Stimulated activated CD8-positive, alpha-beta memory T cell treated with anti-CD3 and anti-CD28 coated beads, Interleukin-7, amount 100 ng/mL, for 48 hours (primary cell): ENCODE results near the gene GALNT9.
"Not testable (repeated sequence)": the region's sequence is repeated elsewhere in the genome, so short reads cannot be mapped to it uniquely, and the experiment has no call there.

Source experiments
- DNase-seq, 2 donors: peaks; one replicate each; pipeline ENCODE4 v3.0.0-alpha.2; 2020; ENCODE audit warnings: low read depth in 1 of 2; ENCODE audit errors: extremely low read depth in 1 of 2

The GALNT9 gene

GRCh38 chr12:132267873-132268272, 61.5 kb downstream of the GALNT9 start:
- no peak for DNase-seq

- no peak for DNase-seq
Observed at GRCh38 chr12:132266802-132267201, 62.6 kb downstream of the GALNT9 start.

DNA sequence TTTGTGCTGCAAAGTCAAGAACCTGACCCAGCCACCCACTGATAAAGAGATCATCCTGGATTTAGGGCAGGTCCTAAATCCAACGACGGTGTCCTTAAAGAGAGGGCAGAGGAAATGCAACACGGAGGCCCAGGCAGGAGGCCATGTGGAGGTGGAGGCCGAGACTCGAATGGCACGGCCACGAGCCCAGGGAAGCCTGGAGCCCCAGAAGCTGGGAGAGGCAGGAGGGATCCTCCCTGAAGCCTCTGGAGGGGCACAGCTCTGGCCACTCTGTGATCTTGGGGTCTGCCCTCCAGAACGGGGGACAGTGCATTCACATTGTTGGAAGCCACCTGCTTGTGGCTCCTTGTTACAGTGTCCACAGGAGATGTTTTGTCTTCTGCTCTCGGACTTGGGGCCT, 63.0 kb downstream of the GALNT9 start:
- no peak for DNase-seq

DNA sequence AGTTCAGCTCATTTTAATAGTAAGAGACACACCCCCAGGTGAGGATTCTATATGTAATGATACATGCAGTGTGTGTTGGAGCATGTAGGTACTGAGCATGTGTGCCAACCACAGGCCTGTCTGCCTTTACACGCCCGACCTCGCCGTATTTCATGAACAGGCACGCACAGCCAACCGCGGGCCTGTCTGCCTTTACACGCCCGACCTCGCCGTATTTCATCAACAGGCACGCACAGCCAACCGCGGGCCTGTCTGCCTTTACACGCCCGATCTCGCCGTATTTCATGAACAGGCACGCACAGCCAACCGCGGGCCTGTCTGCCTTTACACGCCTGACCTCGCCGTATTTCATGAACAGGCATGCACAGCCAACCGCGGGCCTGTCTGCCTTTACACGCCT, 63.6 kb downstream of the GALNT9 start:
- not testable (repeated sequence) for DNase-seq

- no peak for DNase-seq
Observed at GRCh38 chr12:132265056-132265800, 64.2 kb downstream of the GALNT9 start.

DNA sequence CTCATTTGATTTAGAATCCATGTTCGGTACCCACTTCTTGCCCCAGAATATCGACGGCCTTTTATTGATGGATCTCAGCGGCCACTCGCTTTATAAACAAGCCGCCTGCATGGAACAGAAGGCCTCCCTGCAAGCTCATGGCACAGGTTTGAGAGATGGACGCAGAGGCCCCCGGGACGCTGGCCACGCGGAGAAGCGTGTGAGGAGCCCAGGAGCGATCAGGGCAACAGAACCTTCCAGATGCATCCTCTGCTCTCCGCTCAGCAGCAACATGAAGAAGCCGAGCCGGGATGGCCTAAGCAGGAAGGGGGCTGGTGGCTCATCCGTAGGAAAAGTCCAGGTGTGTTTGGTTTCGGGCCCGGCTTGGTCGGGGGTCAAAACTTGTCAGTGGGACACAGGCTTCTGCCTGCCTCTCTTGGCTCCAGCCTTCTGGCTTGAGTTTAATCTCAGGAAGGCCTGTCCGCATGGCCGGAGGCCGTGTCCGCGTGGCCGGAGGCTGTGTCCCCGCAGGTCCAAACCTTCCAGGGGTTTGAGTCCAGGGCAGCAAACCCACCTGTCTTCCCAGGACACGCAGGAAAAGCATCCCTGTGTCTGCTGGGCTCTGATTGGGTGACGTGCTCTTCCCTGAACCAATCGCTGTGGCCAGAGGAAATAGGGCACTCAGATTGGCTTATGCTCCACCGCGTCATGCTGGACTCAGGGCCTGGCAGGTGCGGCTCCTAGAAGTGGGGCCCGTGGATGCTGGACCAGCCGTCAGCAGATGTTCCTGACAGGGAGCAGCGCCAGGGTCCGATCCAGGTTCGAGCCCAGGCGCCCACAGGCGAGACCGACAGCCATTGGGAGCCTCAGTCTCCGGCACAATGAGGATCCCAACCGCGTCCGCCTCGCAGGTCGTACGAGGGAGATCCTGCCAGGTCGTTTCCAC, 65.0 kb downstream of the GALNT9 start:
- no peak for DNase-seq

- DNase-seq: no peak
Observed at GRCh38 chr12:132263451-132264049, 65.8 kb downstream of the GALNT9 start.

GRCh38 chr12:132263061-132263360, 66.4 kb downstream of the GALNT9 start:
- no peak for DNase-seq

GRCh38 chr12:132262256-132263060, 66.9 kb downstream of the GALNT9 start:
- no peak for DNase-seq

DNA sequence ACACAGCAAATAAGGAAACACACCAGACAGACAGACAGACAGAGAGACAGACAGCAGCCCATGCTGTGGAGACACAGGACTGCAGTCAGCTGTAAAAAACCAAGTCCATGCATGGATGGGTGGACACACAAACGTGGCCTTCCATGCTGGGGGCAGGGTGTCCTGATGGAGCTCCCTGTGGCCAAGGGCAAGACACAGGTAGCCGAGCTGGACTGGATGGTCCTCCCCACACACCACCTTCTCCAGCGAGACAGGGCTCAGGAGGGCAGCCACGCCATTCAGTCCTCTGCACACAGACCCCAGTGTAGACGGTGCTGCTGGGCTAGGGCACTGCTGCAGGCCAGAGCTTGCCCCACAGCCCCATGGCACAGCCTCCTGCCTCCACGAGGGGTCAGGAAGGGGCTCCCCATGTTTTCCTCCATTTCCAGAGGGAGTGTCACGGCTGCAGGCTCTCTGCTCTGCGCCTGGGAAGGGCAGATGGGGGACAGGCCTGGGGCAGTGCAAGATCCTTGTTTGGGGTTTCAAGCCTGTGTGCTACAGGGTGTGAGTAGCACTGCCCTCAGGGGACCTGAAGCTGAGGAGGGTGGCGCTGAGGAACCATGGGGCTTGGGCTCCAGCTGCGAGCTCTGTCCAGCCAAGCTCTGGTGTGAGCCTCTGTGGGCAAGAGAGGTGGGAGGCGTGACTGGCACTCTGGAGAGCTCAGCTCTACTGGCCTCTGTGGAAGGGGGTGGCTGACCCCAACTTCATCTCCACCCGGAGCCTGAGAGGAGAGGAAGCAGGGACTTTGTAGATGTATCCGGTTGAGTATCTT, 67.9 kb downstream of the GALNT9 start:
- DNase-seq: no peak

- no peak for DNase-seq
Observed at GRCh38 chr12:132260721-132261120, 68.7 kb downstream of the GALNT9 start.

DNA sequence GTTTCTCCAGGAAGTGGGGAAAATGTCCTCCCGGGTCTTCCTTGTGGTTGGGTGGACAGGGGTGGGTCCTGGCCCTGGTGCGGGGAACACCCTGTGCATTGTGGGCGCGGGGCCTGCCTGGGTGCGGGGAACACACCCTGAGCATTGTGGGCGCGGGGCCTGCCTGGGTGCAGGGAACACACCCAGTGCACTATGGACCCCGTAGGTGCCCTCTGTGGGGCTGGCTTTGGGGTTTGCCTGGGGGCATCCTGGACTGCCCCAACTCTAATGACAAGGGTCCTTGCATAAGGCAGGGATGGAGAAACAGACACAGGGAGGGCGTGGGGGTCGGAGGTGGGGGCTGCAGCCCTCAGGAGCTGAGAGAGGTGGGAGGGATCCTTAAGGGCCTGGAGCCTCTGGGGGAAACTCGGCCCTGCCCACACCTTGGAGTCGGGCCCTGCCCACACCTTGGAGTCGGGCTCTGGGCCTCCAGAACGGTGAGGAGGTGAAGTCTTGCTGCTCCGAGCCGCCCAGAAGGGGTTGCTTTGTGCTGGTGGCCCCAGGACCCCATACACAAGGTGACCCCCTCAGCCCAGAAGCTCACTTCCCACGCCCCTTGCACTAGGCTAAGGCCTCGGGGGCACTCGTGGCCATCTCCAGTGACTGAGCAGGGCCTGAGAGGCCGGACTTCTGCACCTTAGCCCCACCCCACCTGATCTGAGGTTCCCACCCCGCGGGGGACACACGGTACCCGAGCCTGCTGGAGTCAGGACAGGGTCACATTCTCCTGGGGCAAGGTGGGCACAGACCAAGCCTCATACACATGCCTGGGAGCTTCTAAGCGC, 69.3 kb downstream of the GALNT9 start:
- no peak for DNase-seq

GRCh38 chr12:132259364-132259871, 70.0 kb downstream of the GALNT9 start:
- DNase-seq: no peak

DNA sequence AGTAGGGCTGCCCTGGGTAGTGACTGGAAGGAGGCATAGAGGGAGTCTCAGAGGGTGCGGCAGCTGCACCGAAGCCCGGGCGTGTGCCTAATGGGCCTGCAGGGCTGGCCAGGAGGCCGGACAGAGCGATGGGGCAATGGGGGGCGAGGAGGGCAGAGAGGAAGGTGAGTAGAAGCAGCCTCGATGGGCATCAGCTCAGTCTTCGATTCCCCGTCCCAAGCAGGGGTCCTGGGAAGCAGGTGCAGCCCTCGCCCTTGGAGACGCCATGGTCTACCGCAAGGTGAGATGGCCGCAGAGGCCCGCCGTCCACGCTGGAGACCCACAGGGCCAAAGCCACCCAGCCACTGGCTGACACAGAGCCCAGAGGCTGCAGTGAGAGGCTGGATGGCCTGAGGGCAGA, 70.8 kb downstream of the GALNT9 start:
- DNase-seq: no peak

GRCh38 chr12:132257955-132258490, 71.4 kb downstream of the GALNT9 start:
- DNase-seq: no peak

- no peak for DNase-seq
Observed at GRCh38 chr12:132257206-132257954, 72.0 kb downstream of the GALNT9 start.

- DNase-seq: no peak
Observed at GRCh38 chr12:132256646-132257045, 72.7 kb downstream of the GALNT9 start.

GRCh38 chr12:132255642-132256041, 73.7 kb downstream of the GALNT9 start:
- DNase-seq: no peak
